GM19043 (cell line): ENCODE results near the gene ADGB.

Source experiments
- ATAC-seq: cut with Tn5 transposase; IDR thresholded peaks from one replicate; pipeline ENCODE4 v1.9.1; 2021; ENCODE audit warnings: low read depth; ENCODE audit not compliant: unreplicated experiment

ADGB gene

DNA sequence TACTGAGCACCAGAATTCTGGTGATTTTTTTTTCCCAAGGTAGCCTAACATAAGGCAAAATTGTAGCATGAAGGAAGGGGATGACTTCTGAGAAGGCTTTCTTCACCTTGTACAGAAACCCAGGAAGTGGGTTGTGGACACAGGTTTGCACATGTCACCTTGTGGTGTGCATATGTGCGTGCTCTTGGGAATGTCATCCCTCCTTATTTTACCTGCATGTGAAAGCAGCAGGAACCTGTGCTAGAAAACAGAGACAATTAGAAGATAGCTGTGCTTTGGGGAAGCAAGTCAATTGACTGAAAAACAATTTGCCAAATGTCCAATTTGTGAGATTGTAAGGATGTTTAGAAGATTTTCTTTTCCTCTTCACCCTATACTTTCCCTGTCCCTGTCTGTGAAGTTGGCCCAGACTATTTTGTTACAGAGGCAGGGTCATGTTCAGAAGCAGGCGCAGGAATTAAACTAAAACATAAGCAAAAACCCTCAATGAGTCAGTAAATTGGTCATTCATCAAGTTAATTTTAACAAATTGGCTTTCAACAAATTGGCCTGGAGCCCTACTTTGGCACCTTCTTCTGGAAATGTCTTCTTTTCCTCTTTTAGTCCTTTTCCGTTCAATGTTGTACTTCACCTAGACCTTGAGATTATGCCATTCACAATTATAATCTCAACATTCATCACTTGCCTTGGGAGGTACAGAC lies 261.2 kb downstream of the ADGB start:
- no peak for ATAC-seq

DNA sequence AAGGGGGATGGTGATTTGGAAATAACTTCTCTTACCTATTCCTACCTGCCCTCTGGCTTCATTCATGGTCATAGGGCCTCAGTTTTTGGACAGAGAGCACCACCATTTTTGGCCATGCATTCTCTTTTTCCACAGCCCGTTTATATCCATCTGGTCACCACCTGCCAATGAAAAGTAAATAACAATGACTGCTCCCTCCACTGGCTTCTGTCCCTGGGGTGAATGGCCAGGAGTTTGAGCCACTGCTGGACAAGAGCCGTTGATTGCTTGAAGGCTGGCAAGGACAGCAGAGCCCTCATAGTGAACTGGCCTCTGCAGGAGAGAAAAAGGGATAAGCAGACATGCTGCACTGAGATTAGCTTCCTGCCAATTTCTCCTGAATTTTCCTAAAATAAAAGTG lies 261.8 kb downstream of the ADGB start:
- no peak for ATAC-seq

DNA sequence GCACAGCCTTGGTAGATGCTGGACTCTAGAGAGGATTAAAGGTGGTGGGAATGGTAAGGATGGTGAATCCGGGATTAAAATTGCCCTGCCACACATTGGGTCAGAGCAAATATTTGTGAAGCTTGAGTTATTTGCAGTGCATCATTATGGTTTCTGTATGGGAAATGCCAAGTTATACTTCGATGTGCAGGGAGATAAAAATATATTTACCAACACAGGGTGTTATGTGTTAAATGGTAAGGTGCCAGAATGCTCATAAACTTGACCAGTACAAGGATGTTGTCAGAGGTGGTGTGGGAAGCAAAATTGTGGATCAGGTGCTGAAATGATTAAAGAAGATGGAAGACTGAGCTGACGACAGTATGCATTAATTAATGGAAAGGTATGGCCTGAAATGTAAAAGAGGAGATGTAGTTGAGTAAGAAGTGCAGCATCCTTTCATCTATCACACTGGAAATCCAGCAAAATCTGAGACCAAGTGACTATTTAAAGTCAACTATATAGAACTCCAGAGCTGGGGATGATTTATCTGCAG lies 262.3 kb downstream of the ADGB start:
- no peak for ATAC-seq

DNA sequence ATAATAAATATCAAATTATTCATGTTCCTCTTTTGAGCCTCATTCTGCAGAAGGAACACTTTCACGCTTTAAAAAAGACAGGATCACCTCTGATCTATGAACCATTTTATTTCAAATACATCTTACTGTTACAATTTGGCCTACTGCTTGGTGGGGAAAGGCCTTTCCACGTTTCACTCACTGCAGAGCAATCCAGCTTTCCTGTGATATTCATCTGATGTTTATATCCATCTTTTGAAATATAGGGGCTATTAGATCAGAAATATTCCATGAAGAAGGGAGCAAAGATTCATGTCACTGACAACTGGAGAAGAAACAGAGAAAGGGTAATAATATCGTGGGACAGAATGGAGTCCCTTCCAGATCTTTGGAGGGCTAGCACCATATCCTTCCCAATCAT lies 262.9 kb downstream of the ADGB start:
- no peak for ATAC-seq

DNA sequence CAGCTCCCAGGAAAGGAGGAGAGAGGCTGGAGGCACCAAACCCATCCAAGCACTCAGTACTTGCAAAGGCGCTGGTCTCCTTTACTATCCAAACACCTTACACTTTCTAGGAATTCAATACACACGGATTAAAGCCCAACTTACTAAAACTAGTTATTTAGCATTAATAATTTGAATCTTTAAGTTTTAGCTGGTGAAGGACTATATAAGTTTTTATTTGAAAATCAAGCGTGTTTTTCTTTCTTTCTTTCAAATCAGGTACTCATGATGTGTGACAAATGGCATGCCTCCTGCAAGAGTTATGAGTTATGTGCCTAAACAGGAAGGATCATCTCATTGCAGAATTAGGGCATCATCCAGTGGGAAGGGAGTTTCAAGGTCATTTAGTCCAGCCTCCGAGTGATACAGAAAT lies 263.7 kb downstream of the ADGB start:
- no peak for ATAC-seq

DNA sequence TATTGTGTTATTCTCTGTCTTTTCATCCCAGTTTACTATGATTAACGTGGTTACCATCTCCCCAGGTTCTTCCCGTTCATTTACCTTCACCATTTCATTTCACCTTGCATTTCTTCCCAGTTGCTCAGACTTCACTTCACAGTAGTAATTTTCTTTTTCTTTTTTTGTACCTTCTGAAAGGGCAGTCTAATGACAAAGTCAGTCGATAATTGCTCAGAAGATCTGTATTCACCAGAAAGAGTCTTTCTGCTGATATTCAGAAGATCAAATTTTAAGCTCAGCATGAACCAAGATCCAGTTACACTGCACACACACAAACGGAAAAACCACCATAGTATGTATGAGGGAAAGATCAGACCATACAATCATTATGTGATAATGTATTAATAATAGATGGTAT lies 265.5 kb downstream of the ADGB start:
- ATAC-seq: no peak

DNA sequence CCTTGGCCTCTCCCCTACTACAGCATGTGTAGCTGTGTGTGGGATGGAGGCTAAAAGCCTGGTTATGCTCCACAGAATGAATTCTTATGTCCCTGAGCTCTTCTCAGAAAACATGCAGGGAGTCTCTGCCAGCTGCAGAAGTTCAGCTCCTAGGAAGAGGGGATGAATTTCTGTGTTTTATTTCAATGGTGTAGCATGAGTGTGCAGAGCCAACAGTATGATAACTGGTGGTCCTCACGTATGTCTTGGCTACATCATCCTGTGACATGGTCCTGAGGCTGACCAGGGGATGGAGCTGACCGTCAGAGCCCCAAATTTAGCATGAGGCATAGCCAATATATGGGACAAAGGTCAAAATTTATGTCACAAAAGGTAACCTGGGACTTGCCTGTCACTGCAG lies 266.1 kb downstream of the ADGB start:
- ATAC-seq: no peak
